ENCODE measurements around the gene SECISBP2L. TPM values are rescaled to one million over a fixed set of nuclear protein-coding genes. Genes with fewer than 3 reads are reported as not detected.

SECISBP2L gene
- total and polyA plus RNA-seq, 9 of the 15 experiments (the other 6 are each of a cell fraction or from before 2014, with no cell fraction given), result 0.55 to 14.1 (median 10.4) TPM

GRCh38 chr15:48975472-48976419 is 70.5 kb downstream of the SECISBP2L start (continued):
- TF ChIP-seq SLC30A9 (CRISPR knock-in tag; IDR thresholded peaks at IDR 0.05) (no peak), RBFOX2 (IDR thresholded peaks at IDR 0.05; ENCODE audit: low read depth, low read length) (peak; percentile 80), L3MBTL2 (IDR thresholded peaks at IDR 0.05) (peak; percentile 39; the same call in 1 of the 2 replicates), ATF7 (IDR thresholded peaks at IDR 0.05) (peak; percentile 62), SIN3B (IDR thresholded peaks at IDR 0.05; ENCODE audit: low read depth) (0 out of 2 replicates have a peak, but pooled peaks have one; percentile 37), CREM (IDR thresholded peaks at IDR 0.05; ENCODE audit: low read depth) (peak; percentile 21; the same call in 1 of the 2 replicates), ZNF316 (IDR thresholded peaks at IDR 0.05) (0 out of 2 replicates have a peak, but pooled peaks have one; percentile 10), POLR2B (IDR thresholded peaks at IDR 0.05; ENCODE audit: low read depth, partially characterized antibody) (peak; percentile 31), RBM34 (IDR thresholded peaks at IDR 0.05; ENCODE audit: borderline replicate concordance, insufficient read depth, low read length) (no peak), TCF15 (CRISPR knock-in tag; IDR thresholded peaks at IDR 0.05) (no peak), ZBTB9 (CRISPR knock-in tag; IDR thresholded peaks at IDR 0.05) (no peak), TAF15 (IDR thresholded peaks at IDR 0.05; ENCODE audit: low read depth, low read length) (no peak), MAZ (CRISPR knock-in tag; conservative IDR thresholded peaks at IDR 0.05 in 1 of 2, IDR thresholded peaks at IDR 0.05 in 1 of 2) (peak in 1 of 2 experiments; percentile 57; a peak in 2 of 4 replicates), AFF1 (IDR thresholded peaks at IDR 0.05; ENCODE audit: low read depth in 1 of 2, partially characterized antibody in 2 of 2) (no peak), HNRNPLL (IDR thresholded peaks at IDR 0.05; ENCODE audit: low read depth, low read length, poor library complexity, severe bottlenecking) (peak; percentile 33)
- TF ChIP-seq, protein P1, sequence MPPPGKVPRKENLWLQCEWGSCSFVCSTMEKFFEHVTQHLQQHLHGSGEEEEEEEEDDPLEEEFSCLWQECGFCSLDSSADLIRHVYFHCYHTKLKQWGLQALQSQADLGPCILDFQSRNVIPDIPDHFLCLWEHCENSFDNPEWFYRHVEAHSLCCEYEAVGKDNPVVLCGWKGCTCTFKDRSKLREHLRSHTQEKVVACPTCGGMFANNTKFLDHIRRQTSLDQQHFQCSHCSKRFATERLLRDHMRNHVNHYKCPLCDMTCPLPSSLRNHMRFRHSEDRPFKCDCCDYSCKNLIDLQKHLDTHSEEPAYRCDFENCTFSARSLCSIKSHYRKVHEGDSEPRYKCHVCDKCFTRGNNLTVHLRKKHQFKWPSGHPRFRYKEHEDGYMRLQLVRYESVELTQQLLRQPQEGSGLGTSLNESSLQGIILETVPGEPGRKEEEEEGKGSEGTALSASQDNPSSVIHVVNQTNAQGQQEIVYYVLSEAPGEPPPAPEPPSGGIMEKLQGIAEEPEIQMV (tag; conservative IDR thresholded peaks at IDR 0.05; ENCODE audit: low read depth), result no peak
- TF ChIP-seq, protein P2, sequence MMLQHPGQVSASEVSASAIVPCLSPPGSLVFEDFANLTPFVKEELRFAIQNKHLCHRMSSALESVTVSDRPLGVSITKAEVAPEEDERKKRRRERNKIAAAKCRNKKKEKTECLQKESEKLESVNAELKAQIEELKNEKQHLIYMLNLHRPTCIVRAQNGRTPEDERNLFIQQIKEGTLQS (IDR thresholded peaks at IDR 0.05), result no peak
- TF ChIP-seq, protein P2 (CRISPR knock-in tag; conservative IDR thresholded peaks at IDR 0.05), result peak; percentile 48; the same call in 1 of the 2 replicates
